T-helper 2 cell treated with Interferon-gamma antibody and Interleukin-4, amounts not matched to agents 5 μg/mL and 100 μg/mL, for 36 hours (primary cell): ENCODE measurements around the gene RBM17.
"Not testable (repeated sequence)": the region's sequence is repeated elsewhere in the genome, so short reads cannot be mapped to it uniquely, and the experiment has no call there.

Source experiments
- DNase-seq: peaks from one replicate; pipeline ENCODE4 v3.0.0; 2021; ENCODE audit warnings: low spot score
- H3K27ac Mint-ChIP-seq: one replicate; pipeline ENCODE4 v1.8.0; 2021; ENCODE audit warnings: mild to moderate bottlenecking, mixed read lengths
- H3K27me3 Mint-ChIP-seq: one replicate; pipeline ENCODE4 v1.8.0; 2021; ENCODE audit warnings: low read depth, mixed read lengths
- H3K36me3 Mint-ChIP-seq: one replicate; pipeline ENCODE4 v1.8.0; 2021; ENCODE audit warnings: low read depth, mixed read lengths
- H3K4me1 Mint-ChIP-seq: one replicate; pipeline ENCODE4 v1.8.0; 2021; ENCODE audit warnings: low read depth, mixed read lengths
- H3K4me3 Mint-ChIP-seq: one replicate; pipeline ENCODE4 v1.8.0; 2022; ENCODE audit warnings: mild to moderate bottlenecking, moderate library complexity, mixed read lengths
- H3K9me3 Mint-ChIP-seq: one replicate; pipeline ENCODE4 v1.8.0; 2021; ENCODE audit warnings: mixed read lengths

Gene RBM17

DNA sequence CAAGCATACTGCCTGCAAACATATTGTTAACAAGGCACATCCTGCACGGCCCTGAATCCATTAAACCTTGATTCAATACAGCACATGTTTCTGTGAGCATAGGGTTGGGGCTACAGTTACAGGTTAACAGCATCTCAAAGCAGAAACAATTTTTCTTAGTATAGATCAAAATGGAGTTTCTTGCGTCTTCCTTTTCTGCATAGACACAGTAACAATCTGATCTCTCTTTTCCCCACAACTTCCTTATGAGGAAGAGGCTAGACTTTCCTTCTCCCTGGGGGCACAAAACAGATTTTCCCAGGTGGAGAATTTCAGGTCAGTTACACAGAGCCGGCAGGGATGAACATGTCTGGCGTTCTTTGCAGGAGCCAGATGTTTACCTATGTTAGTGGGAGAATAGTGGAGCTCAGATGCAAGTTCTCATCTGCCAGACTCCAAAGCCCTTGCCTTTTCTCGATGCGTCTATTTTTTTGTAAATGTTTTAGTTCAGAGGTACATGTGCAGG, 76.4 kb downstream of the RBM17 start:
- H3K27ac Mint-ChIP-seq, result peak overlapping the region; percentile 98
- peaks cover 19% of the 10 kb centered on the region for H3K36me3 Mint-ChIP-seq
- H3K4me3 Mint-ChIP-seq, result peak overlapping the region; percentile 95
- H3K9me3 Mint-ChIP-seq, result no peaks in the 10 kb centered on the region
- no peaks in the 10 kb centered on the region for H3K27me3 Mint-ChIP-seq
- peaks cover 51% of the 10 kb centered on the region for H3K4me1 Mint-ChIP-seq
- DNase-seq, result no peak

DNA sequence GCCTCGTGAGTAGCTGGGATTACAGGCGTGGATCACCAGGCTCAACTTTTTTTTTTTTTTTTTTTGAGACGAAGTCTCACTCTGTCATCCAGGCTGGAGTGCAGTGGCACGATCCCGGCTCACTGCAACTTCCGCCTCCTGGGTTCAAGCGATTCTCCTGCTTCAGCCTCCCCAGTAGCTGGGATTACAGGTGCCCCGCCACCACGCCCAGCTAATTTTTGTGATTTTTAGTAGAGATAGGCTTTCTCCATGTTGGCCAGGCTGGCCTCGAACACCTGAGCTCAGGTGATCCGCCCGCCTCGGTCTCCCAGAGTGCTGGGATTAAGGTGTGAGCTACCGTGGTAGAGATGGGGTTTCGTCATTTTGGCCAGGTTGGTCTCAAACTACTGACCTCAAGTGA, 77.1 kb downstream of the RBM17 start:
- H3K9me3 Mint-ChIP-seq, H3K27me3 Mint-ChIP-seq, DNase-seq: not testable (repeated sequence)
- Mint-ChIP-seq H3K4me1 (peaks cover 57% of the 10 kb centered on the region), H3K36me3 (peaks cover 24% of the 10 kb centered on the region), H3K27ac (peak overlapping the region; percentile 98), H3K4me3 (peak overlapping the region; percentile 95)
